Memory B cell (primary cell): ENCODE measurements around the gene ZNF48.
A peak's percentile ranks its signal among the peaks of the same experiment; 100 is the strongest.

Experiments
- ATAC-seq: fragments of 150-1000 bp; cut with Tn5 transposase; 2 replicates; pipeline ENCODE4 v1.10.0; 2021; ENCODE audit warnings: low read depth, mild to moderate bottlenecking, moderate library complexity
- DNase-seq, 2 donors: peaks; one replicate each; pipeline ENCODE4 v3.0.0; 2022; ENCODE audit warnings: low spot score in 2 of 2
- H3K27ac Mint-ChIP-seq: one replicate; pipeline ENCODE4 v1.8.0; 2022; ENCODE audit warnings: mild to moderate bottlenecking, moderate library complexity, mixed read lengths
- H3K27me3 Mint-ChIP-seq: one replicate; pipeline ENCODE4 v1.8.0; 2022; ENCODE audit warnings: mixed read lengths
- H3K36me3 Mint-ChIP-seq: one replicate; pipeline ENCODE4 v1.8.0; 2022; ENCODE audit warnings: mild to moderate bottlenecking, mixed read lengths
- H3K4me1 Mint-ChIP-seq: one replicate; pipeline ENCODE4 v1.8.0; 2022; ENCODE audit warnings: mixed read lengths
- H3K4me3 Mint-ChIP-seq: one replicate; pipeline ENCODE4 v1.8.0; 2022; ENCODE audit warnings: mild to moderate bottlenecking, moderate library complexity, mixed read lengths
- H3K9me3 Mint-ChIP-seq: one replicate; pipeline ENCODE4 v1.8.0; 2022; ENCODE audit warnings: mixed read lengths

The ZNF48 gene

DNA sequence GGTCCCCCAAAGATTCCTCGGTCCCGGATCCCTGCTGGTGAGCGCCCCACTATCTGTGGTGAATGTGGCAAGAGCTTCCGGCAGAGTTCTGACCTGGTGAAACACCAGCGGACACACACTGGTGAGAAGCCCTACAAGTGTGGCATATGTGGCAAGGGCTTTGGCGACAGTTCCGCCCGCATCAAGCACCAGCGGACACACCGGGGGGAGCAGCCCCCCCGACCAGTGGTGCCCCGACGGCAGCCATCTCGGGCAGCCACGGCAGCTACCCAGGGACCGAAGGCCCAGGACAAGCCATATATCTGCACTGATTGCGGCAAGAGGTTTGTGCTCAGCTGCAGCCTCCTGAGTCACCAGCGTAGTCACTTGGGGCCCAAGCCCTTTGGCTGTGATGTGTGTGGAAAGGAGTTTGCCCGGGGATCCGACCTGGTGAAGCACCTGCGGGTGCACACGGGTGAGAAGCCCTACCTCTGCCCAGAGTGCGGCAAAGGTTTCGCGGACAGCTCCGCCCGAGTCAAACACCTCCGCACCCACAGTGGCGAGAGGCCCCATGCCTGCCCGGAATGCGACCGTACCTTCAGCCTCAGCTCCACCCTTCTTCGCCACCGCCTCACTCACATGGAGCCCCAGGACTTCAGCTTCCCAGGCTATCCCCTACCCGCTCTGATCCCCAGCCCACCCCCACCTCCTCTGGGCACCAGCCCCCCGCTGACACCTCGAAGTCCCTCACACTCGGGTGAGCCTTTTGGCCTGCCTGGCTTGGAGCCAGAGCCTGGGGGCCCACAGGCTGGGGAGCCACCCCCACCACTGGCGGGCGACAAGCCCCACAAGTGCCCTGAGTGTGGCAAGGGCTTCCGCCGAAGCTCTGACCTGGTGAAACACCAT is 2.8 kb downstream of the ZNF48 start:
- H3K4me1 Mint-ChIP-seq, result peaks cover 21% of the 10 kb centered on the region
- H3K27ac Mint-ChIP-seq, result no peak overlapping the region
- DNase-seq (no peak), ATAC-seq (no peak)
- H3K9me3 Mint-ChIP-seq, result no peaks in the 10 kb centered on the region
- H3K36me3 Mint-ChIP-seq, result peaks cover 3% of the 10 kb centered on the region
- peaks cover 2% of the 10 kb centered on the region for H3K27me3 Mint-ChIP-seq
- H3K4me3 Mint-ChIP-seq, result no peak overlapping the region

DNA sequence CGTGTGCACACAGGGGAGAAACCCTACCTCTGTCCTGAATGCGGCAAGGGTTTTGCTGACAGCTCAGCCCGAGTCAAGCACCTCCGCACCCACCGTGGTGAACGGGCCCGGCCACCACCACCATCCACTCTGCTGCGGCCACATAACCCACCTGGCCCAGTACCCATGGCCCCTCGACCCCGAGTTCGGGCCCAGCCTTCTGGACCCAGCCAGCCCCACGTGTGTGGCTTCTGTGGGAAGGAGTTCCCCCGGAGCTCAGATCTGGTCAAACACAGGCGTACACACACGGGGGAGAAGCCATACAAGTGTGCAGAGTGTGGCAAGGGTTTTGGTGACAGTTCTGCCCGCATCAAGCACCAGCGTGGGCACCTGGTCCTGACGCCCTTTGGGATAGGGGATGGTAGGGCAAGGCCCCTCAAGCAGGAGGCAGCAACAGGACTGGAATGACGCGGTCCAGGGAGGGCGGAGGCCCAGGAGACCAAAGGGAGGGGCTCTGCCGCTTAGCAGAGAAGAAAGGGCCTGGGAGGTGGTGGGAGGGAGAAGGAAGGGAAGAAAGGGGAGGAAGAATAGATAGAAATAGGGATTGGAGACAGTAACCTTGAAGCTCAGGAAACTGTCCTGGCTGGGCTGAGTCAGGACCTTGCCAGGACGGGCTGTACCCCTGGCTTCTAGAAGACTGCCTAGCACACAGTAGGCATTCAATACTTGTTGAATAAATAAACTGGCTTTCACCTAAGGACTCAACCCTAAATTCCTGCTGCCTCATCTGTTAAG is 3.6 kb downstream of the ZNF48 start:
- Mint-ChIP-seq H3K4me1 (peaks cover 24% of the 10 kb centered on the region), H3K36me3 (peaks cover 3% of the 10 kb centered on the region), H3K4me3 (peak overlapping the region; percentile 24), H3K27ac (no peak overlapping the region), H3K9me3 (no peaks in the 10 kb centered on the region), H3K27me3 (peaks cover 4% of the 10 kb centered on the region)
- no peak for ATAC-seq
- DNase-seq, result no peak

DNA sequence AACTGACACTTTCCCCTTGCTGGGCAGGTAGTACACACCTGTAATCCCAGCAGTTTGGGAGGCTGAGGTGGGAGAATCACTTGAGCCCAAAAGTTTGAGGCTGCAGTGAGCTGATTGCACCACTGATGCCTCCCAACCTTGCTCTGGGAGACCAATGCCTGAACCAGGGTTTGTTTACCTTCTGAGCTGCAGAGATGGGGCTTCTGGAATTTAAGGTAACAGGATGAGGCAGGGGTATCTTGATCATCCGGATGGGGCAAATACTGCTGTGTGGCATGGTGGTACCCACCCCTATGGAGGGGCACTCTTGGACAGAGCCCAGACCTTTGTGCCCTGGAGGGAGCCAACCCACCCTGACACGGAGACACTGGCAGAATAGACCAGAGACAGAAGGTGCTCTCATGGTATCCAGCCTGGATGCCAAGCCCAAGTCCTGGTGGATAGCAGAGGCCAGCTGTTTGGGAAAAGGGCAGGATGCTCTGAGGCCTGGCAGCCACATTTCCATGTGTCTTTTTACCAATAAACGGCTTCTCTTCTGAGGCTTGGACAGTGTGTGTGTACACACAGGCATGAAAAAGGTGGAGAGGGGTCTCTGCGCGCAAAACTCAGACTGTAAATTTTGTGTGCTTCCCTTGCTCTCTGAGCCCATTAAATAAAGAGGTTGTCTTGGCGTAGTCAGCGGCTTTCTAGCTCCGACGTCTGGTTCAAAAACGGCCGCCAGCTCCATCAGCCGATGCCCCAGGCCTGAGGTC is 4.4 kb downstream of the ZNF48 start:
- Mint-ChIP-seq H3K27ac (peak overlapping the region; percentile 35), H3K4me3 (peak overlapping the region; percentile 87), H3K27me3 (peaks cover 4% of the 10 kb centered on the region), H3K36me3 (peaks cover 3% of the 10 kb centered on the region), H3K9me3 (no peaks in the 10 kb centered on the region), H3K4me1 (peaks cover 23% of the 10 kb centered on the region)
- DNase-seq (no peak), ATAC-seq (no peak)

DNA sequence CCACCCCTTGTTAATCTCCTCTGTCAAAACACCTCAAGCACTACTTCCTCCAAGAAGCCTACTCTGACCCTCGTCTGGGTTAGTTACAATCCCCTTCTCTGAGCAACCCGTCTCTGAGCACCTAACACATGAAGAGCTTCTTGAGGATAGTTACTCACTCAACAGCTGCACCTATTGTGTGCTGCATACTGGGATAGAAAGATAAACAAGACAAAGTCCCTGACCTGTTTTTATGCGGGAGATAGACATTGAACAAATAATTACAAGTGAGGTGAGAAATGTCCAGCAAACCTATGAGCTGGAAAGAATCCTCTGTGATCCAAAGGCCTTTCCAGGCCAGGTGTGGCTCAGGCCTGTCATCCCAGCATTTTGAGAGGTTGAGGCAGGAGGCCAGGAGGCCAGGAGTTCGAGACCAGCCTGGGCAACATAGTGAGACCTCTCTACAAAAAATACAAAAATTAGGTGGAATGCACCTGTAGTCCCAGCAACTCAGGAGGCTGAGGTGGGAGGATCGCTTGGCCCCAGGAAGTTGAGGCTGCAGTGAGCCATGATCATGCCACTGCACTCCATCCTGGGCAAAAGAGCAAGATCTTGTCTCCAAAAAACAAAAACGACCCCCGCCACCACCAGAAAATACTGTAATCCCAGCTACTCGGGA is 6.7 kb downstream of the ZNF48 start:
- H3K4me3 Mint-ChIP-seq, result peak overlapping the region; percentile 87
- H3K9me3 Mint-ChIP-seq, result no peaks in the 10 kb centered on the region
- H3K27ac Mint-ChIP-seq, result no peak overlapping the region
- H3K4me1 Mint-ChIP-seq, result peaks cover 17% of the 10 kb centered on the region
- peaks cover 4% of the 10 kb centered on the region for H3K27me3 Mint-ChIP-seq
- peaks cover 3% of the 10 kb centered on the region for H3K36me3 Mint-ChIP-seq
- DNase-seq, result no peak
- ATAC-seq, result no peak

DNA sequence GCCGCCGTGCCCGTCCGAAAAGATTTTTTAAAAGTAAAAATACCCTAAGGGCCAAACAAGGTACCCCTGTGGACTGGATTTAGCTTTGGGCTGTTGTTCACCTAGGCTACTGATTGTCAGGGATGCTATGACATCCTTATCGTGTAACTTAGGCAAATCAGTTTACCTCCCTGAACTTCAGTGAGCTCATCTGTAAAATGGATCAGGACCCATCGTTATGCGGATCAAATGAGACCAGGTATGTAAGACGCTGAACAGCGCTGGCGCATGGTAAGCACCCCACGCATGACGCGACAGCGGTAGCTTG is 11.5 kb downstream of the ZNF48 start:
- no peaks in the 10 kb centered on the region for H3K36me3 Mint-ChIP-seq
- ATAC-seq (peak; percentile 28), DNase-seq (no peak)
- peak overlapping the region; percentile 99 for H3K4me3 Mint-ChIP-seq
- H3K27me3 Mint-ChIP-seq, result peaks cover 3% of the 10 kb centered on the region
- peak overlapping the region; percentile 93 for H3K27ac Mint-ChIP-seq
- H3K4me1 Mint-ChIP-seq, result peaks cover 26% of the 10 kb centered on the region
- no peaks in the 10 kb centered on the region for H3K9me3 Mint-ChIP-seq

DNA sequence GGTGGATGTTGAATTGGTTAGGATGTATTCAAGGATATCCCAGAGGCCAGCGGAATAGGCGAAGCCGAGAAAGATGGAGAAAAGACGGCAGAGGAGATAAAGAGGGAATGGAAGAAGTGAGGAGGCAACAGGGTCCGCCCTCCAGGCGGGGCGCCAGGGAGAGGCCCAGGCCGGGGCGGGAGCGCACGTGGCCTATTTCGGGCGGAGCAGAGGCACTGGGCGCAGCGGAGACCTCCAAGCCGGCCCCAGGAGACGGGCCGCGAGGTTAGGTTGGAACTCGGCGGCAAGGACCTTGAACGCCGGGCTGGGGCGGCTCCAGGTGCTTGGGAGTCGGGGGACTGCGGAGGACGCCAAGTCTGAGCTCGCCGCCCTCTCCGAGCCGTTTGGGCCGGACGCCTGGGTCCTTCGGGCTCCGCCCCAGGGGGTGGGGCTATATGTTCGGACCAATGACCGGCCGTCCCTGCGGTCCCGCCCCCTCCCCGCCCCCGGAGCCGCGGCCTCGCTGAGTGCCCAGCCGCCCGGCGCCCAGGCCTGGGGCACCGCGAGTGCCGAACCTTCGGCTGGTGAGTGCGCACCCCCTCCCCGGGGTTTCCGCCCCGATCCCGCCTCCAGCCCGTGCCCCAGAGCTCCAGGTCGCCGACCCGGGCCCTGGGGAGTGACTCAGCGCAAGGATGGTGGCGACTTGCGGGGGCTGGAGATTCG is 12.0 kb downstream of the ZNF48 start, which contains the start of gene ZNF771:
Gene ZNF771, plus strand, starts transcription at position 505 of the 702 bp plus-strand sequence. CDS start 448 bp downstream, outside the sequence.
- H3K36me3 Mint-ChIP-seq, result peaks cover 4% of the 10 kb centered on the region
- peaks cover 2% of the 10 kb centered on the region for H3K27me3 Mint-ChIP-seq
- DNase-seq (peak; percentile 80 to 85), ATAC-seq (peak; percentile 84)
- no peaks in the 10 kb centered on the region for H3K9me3 Mint-ChIP-seq
- peaks cover 26% of the 10 kb centered on the region for H3K4me1 Mint-ChIP-seq
- H3K27ac Mint-ChIP-seq, result peak within 1 kb of the TSS; percentile 93
- H3K4me3 Mint-ChIP-seq, result peak within 1 kb of the TSS; percentile 99

DNA sequence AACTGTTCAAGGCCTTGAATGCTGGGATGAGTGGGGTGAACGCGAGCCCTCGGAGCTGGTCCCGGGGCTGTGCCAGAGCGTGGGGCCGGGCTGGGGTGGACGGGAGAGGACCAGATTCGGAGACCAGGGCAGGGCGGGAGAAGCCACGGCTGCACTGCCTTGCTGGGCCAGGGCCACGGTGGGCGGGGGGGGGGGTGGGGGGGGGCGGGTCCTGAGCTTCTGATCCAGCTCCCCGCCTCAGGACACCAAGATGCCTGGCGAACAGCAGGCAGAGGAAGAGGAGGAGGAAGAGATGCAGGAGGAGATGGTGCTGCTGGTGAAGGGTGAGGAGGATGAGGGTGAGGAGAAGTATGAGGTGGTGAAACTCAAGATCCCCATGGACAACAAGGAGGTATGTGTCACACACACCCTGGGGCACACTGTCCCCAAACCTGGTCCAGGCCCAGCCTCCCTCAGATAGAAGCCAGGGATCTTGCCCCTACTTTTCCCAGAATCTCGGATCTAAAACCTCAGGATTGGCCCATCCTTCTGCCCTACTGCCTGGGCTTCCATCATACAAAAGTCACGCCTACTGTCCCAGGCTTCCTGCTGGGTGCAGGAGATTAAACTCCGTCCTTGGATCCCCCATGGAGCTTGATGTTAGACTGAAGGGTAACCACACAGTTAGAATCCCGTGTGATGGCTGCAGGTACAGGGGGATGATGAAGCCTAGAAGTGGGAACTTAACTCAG is 12.7 kb downstream of the ZNF48 start:
- Mint-ChIP-seq H3K4me1 (peaks cover 25% of the 10 kb centered on the region), H3K27me3 (peaks cover 2% of the 10 kb centered on the region), H3K9me3 (no peaks in the 10 kb centered on the region), H3K27ac (no peak overlapping the region), H3K36me3 (peaks cover 5% of the 10 kb centered on the region), H3K4me3 (peak overlapping the region; percentile 99)
- DNase-seq (no peak), ATAC-seq (no peak)

DNA sequence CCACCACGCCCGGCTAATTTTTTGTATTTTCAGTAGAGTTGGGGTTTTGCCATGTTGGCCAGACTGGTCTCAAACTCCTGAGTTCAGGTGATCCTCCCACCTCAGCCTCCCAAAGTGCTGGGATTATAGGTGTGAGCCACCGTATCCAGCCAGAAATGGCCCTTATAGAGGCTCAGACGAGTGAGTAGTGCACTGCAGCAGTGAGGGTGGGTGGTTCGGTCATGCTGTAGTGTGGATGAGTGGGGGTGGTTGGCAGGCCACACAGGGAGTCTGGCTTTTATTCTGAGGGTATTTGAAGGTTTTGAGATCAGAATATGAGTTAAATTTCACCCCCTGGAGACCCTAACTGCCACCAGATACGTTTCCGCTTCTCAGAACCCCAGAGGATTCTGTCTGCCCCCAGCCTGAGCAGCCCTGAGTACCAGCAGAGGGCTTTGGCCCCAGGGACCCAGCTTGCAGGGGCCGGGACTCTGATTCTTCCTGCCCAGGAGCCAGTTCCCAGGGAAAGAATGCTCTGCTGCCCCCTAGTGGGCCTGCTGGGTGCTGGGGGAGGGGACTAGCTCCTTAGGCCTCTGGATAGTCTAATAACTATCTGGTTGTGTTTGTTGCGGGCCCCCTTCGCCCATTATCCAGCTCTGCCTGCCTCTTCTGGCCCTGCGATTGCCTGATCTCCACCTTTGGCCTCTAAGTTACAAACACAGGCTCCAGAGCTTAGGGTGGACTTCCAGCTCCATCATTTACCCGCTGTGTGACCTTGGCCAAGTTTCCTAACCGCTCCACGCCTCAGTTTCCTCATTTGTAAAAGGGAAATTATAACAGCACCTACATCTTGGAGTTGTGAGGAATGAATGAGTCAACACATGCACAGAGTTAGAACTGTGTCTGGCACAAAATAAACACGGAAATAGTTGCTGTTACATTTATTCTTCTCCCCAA is 14.2 kb downstream of the ZNF48 start:
- peak; percentile 94 to 95 for DNase-seq
- Mint-ChIP-seq H3K9me3 (no peaks in the 10 kb centered on the region), H3K27ac (no peak overlapping the region)

DNA sequence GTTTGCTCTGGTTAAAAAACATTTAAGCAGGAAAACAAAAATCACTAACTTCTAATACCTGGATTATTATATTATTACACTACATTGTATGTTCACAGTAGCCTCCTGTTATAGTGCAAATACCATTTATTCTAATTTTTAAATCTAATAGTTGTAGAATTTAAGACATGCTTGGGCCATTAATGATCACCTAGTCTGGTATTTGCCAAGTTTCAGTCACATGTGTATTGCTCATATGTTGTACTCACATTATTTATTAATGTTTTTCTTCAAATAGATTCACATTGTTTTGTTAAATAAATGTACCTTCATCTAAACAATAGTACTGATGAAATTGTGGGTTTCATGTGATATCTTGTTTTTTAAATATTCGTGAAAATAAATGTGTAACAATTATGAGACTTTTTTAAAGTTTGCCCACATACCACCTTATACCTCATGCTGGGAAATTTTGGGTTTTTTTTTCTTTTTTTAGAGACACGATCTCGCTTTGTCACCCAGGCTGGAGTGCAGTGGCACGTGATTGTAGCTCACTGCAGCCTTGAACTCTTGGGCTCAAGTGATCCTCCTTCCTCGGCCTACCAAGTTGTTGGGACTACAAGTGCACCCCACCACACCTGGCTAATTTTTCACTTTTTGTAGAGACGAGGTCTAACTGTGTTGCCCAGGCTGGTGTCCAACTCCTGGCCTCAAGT is 18.0 kb downstream of the ZNF48 start:
- DNase-seq, result no peak
- H3K4me1 Mint-ChIP-seq, result peaks cover 13% of the 10 kb centered on the region
- no peak overlapping the region for H3K4me3 Mint-ChIP-seq
- H3K9me3 Mint-ChIP-seq, result no peaks in the 10 kb centered on the region
- no peaks in the 10 kb centered on the region for H3K27me3 Mint-ChIP-seq
- no peak for ATAC-seq
- H3K27ac Mint-ChIP-seq, result peak overlapping the region; percentile 16
- H3K36me3 Mint-ChIP-seq, result peaks cover 5% of the 10 kb centered on the region

More for the DNA sequence above, 14.2 kb downstream of the ZNF48 start:
- Mint-ChIP-seq H3K36me3 (peaks cover 5% of the 10 kb centered on the region), H3K27me3 (no peaks in the 10 kb centered on the region), H3K4me3 (peak overlapping the region; percentile 29), H3K4me1 (peaks cover 19% of the 10 kb centered on the region)
- peak; percentile 67 for ATAC-seq

DNA sequence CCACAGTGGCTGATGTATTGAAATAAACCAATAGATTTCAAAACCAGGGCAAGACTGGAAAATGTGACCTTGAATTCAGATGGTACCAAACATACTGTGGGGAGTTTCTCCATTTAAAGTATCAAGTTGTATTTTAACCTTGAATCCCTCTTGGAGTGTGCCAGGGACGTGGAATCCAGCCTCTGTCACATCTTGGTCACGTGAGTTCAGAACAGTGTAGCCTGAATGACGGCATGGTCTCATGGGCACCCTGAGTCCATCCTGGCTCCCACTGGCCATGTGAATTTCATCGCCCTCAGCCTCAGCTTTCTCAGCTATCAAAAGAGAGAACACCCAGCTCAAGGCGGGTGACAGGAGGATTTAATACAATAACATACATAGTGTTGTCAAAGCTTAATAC is 18.9 kb downstream of the ZNF48 start:
- Mint-ChIP-seq H3K4me1 (peaks cover 6% of the 10 kb centered on the region), H3K27me3 (no peaks in the 10 kb centered on the region), H3K36me3 (peaks cover 5% of the 10 kb centered on the region), H3K27ac (no peak overlapping the region), H3K9me3 (no peaks in the 10 kb centered on the region), H3K4me3 (no peak overlapping the region)
- DNase-seq, result no peak
- no peak for ATAC-seq

DNA sequence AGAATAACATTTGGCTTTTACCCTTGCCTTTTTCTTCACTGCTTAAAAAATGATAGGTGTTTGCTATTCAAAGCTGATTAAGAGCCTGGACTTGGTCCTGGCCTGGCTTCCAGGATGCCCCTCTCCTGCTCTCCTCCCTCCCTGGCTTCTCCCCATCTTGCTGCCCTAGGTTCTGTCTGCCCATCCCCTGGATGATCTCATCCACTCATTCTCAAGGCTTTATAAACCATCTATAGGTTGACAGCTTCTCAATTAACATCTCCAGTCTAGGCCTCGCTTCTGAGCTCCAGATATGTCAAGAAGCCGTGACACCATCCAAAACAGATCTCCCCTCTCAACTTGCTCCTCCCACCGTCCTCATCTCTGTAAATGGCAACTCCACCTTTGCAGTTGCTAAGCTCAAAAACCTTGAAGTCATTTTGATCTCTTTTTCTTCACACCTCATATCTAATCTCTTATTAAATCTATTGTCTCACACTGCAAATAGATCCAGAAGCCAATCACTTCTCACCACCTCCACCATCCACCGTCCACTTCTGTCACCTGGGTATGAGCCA is 20.9 kb downstream of the ZNF48 start:
- ATAC-seq, result no peak
- DNase-seq, result no peak
- Mint-ChIP-seq H3K4me3 (no peak overlapping the region), H3K27me3 (no peaks in the 10 kb centered on the region), H3K36me3 (peaks cover 13% of the 10 kb centered on the region), H3K4me1 (peaks cover 7% of the 10 kb centered on the region), H3K27ac (no peak overlapping the region), H3K9me3 (no peaks in the 10 kb centered on the region)
